CD4-positive, CD25-positive, alpha-beta regulatory T cell (primary cell): ENCODE results near the gene TLR5. TPM values are rescaled to one million over a fixed set of nuclear protein-coding genes. Genes with fewer than 3 reads are reported as not detected.

Experiments used
- ATAC-seq, 2 donors: fragments of 150-1000 bp; cut with Tn5 transposase; one replicate each; pipeline ENCODE4 v1.10.0; 2021; ENCODE audit warnings: low read depth in 2 of 2, moderate number of reproducible peaks in 2 of 2, moderate library complexity in 1 of 2
- DNase-seq, 3 donors: peaks; one replicate each; pipeline versions ENCODE4 v3.0.0 to v3.0.0-alpha.2; 2012 to 2022; ENCODE audit warnings: mixed read lengths in 1 of 3
- H3K27ac ChIP-seq: one replicate; pipeline ENCODE4 v1.7.0; 2013; ENCODE audit warnings: mild to moderate bottlenecking, low read length; ENCODE audit not compliant: insufficient read depth, poor library complexity, severe bottlenecking
- H3K27me3 ChIP-seq: one replicate; pipeline ENCODE4 v1.7.0; 2013; ENCODE audit warnings: low read length; ENCODE audit not compliant: control insufficient read depth, insufficient read depth
- H3K36me3 ChIP-seq: one replicate; pipeline ENCODE4 v1.7.0; 2013; ENCODE audit warnings: mild to moderate bottlenecking, low read length, moderate library complexity; ENCODE audit not compliant: control insufficient read depth, insufficient read depth
- H3K4me1 ChIP-seq: 2 replicates; pipeline ENCODE4 v1.7.0; 2013; ENCODE audit warnings: mild to moderate bottlenecking, low read length; ENCODE audit not compliant: insufficient read depth, control insufficient read depth, poor library complexity, severe bottlenecking
- H3K4me3 ChIP-seq: one replicate; pipeline ENCODE4 v1.7.0; 2013; ENCODE audit warnings: low read depth, mild to moderate bottlenecking, low read length, moderate library complexity
- H3K9me3 ChIP-seq, 2 experiments: 1 replicate in 1 of 2; 2 replicates in 1 of 2; pipeline ENCODE4 v1.7.0; 2013; ENCODE audit warnings: low read length in 2 of 2, mild to moderate bottlenecking in 1 of 2, moderate library complexity in 1 of 2; ENCODE audit not compliant: control insufficient read depth in 2 of 2
- H3K27ac Mint-ChIP-seq, 3 donors: one replicate each; pipeline ENCODE4 v1.8.0; 2020 to 2022; ENCODE audit warnings: mild to moderate bottlenecking in 3 of 3, mixed read lengths in 3 of 3, moderate library complexity in 2 of 3
- H3K27me3 Mint-ChIP-seq: one replicate; pipeline ENCODE4 v1.8.0; 2022; ENCODE audit warnings: mild to moderate bottlenecking, mixed read lengths
- H3K36me3 Mint-ChIP-seq: one replicate; pipeline ENCODE4 v1.8.0; 2020; ENCODE audit warnings: mixed read lengths
- H3K4me1 Mint-ChIP-seq, 4 donors: one replicate each; pipeline ENCODE4 v1.8.0; 2020 to 2022; ENCODE audit warnings: mixed read lengths in 4 of 4, mild to moderate bottlenecking in 1 of 4
- H3K4me3 Mint-ChIP-seq, 4 donors: one replicate each; pipeline ENCODE4 v1.8.0; 2020 to 2022; ENCODE audit warnings: mild to moderate bottlenecking in 4 of 4, mixed read lengths in 4 of 4, moderate library complexity in 3 of 4
- H3K9me3 Mint-ChIP-seq, 7 donors: one replicate each; pipeline ENCODE4 v1.8.0; 2020 to 2022; ENCODE audit warnings: mixed read lengths in 7 of 7, mild to moderate bottlenecking in 3 of 7, moderate library complexity in 2 of 7
- polyA plus RNA-seq, 4 donors: library from polyadenylated mRNA; unstranded; fragments of 300-500 nt; fragmentation: Illumina TruSeq; gene quantifications; one replicate each; pipeline ENCODE4 v1.2.3, GENCODE V29; 2021
- total RNA-seq: library from RNA; stranded (reverse); gene quantifications from one replicate; pipeline ENCODE4 v1.2.3, GENCODE V29; 2022

TLR5 gene
- total and polyA plus RNA-seq, 5 donors from 2014 or later = 0.84 to 9.5 (median 5.0) TPM

DNA sequence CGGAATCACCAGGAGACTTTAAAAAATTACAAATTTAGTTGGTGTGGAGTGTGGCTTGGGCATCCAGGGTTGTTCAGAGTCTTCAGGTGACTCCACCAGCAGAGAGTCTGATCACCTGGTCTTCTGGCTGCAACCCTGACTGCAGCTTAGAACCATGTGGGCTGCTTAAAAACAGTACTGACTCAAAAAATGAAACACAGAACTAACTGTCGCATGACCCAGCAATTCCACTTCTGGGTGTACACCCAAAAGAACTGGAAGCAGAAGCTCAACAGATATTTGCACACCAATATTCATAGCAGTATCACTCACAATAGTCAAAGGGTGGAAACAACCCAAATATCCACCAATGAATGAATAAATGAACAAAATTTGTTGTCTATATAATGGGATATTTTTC, 17.3 kb downstream of the TLR5 start:
- no peaks in the 10 kb centered on the region for H3K9me3 ChIP-seq
- no peak for DNase-seq
- no peak overlapping the region for H3K4me3 ChIP-seq
- H3K4me1 ChIP-seq = peaks cover 14% of the 10 kb centered on the region
- H3K36me3 ChIP-seq = no peaks in the 10 kb centered on the region
- peaks cover 3 to 20% (median 7%) of the 10 kb centered on the region in 4 donors for H3K4me1 Mint-ChIP-seq
- peaks cover 9% of the 10 kb centered on the region for H3K27me3 Mint-ChIP-seq
- H3K36me3 Mint-ChIP-seq = no peaks in the 10 kb centered on the region
- ATAC-seq = no peak
- H3K27ac Mint-ChIP-seq = no peak overlapping the region
- peaks cover 0 to 1% (median 0%) of the 10 kb centered on the region in 7 donors for H3K9me3 Mint-ChIP-seq
- no peak overlapping the region for H3K27ac ChIP-seq
- no peak overlapping the region for H3K4me3 Mint-ChIP-seq
- no peaks in the 10 kb centered on the region for H3K27me3 ChIP-seq

DNA sequence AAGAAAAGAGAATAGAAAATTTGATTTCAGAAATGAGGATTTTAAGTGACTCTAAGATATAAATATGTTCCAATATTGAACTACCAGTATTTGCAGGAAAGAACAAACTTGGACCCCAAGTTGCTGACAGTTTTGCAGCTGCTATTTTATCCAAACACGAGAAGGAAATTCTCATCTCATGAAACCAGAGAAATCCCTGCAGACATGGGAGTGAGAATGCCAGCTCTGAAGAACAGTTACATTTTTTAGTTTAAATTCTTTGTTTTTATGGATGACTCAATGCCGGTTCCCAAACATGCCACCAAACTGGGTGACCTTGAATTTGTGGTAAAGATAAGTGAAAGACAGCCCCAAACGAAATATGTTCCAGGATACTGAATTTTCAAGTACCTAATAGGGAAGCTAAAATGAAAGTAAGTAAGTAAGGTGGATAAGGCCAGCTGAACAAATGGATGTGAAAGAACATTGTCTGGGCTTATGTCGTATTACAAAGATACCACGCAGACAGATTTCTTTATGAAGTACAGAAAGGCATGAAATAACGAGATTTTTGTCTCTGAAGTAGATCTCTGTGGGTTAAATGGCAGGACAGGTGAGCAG, 19.9 kb downstream of the TLR5 start:
- Histone ChIP-seq H3K9me3 (no peaks in the 10 kb centered on the region), H3K27me3 (no peaks in the 10 kb centered on the region), H3K4me1 (peaks cover 5% of the 10 kb centered on the region), H3K27ac (no peak overlapping the region), H3K36me3 (no peaks in the 10 kb centered on the region), H3K4me3 (peak overlapping the region; percentile 48)
- Mint-ChIP-seq H3K36me3 (no peaks in the 10 kb centered on the region), H3K9me3 (no peaks in the 10 kb centered on the region), H3K27me3 (peaks cover 9% of the 10 kb centered on the region), H3K4me1 (peaks cover 3 to 11% (median 6%) of the 10 kb centered on the region in 4 donors), H3K27ac (peak overlapping the region in 1 of 3 donors; percentile 4), H3K4me3 (peak overlapping the region in 2 of 4 donors; percentile 53 to 66)
- ATAC-seq = no peak
- DNase-seq = no peak

DNA sequence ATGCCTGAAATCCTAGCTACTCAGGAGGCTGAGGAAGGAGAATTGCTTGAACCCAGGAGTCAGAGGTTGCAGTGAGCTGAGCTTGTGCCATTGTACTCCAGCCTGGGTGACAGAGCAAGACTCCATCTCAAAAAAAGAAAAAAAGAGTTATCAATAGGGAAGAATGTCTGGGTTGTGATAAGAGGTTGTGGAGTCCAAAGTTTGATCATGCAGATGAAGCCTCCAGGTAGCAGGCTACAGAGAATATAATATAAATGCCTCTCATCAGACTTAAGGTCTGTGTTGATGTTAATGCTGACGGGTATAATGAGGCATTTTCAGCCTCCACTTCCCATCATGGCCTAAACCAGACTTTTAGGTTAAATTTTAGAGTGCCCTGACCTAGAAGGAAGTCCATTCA, 24.6 kb downstream of the TLR5 start:
- H3K36me3 Mint-ChIP-seq = peaks cover 7% of the 10 kb centered on the region
- peaks cover 0 to 2% (median 0%) of the 10 kb centered on the region in 7 donors for H3K9me3 Mint-ChIP-seq
- H3K9me3 ChIP-seq = no peaks in the 10 kb centered on the region
- peaks cover under 1 to 6% (median 2%) of the 10 kb centered on the region in 4 donors for H3K4me1 Mint-ChIP-seq
- ATAC-seq (no peak), DNase-seq (no peak)
- H3K27me3 Mint-ChIP-seq = peaks cover 4% of the 10 kb centered on the region
- peaks cover 3% of the 10 kb centered on the region for H3K4me1 ChIP-seq
- no peak overlapping the region for H3K27ac ChIP-seq
- H3K27ac Mint-ChIP-seq = no peak overlapping the region
- H3K27me3 ChIP-seq = no peaks in the 10 kb centered on the region
- no peak overlapping the region for H3K4me3 Mint-ChIP-seq
- no peak overlapping the region for H3K4me3 ChIP-seq
- no peaks in the 10 kb centered on the region for H3K36me3 ChIP-seq

DNA sequence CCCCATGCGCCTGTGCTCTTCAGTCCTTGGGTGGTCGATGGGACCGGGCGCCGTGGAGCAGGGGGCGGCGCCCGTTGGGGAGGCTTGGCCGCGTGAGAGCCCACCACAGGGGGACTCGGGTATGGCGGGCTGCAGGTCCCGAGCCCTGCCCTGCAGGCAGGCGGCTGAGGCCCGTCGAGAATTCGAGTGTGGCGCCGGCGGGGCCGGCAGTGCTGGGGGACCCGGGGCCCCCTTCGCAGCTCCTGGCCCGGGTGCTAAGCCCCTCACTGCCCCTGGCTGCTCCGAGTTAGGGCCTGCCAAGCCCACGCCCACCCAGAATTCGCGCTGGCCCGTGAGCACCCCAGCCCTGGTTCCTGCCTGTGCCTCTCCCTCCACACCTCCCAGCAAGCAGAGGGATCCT, 26.1 kb downstream of the TLR5 start:
- H3K4me1 Mint-ChIP-seq = peaks cover 0 to 2% (median 0%) of the 10 kb centered on the region in 4 donors
- H3K9me3 ChIP-seq = no peaks in the 10 kb centered on the region
- H3K9me3 Mint-ChIP-seq = peaks cover 0 to 2% (median 0%) of the 10 kb centered on the region in 7 donors
- H3K36me3 Mint-ChIP-seq = peaks cover 15% of the 10 kb centered on the region
- no peak overlapping the region for H3K4me3 ChIP-seq
- no peaks in the 10 kb centered on the region for H3K27me3 Mint-ChIP-seq
- no peaks in the 10 kb centered on the region for H3K27me3 ChIP-seq
- H3K27ac ChIP-seq = no peak overlapping the region
- H3K27ac Mint-ChIP-seq = no peak overlapping the region
- no peaks in the 10 kb centered on the region for H3K4me1 ChIP-seq
- no peak overlapping the region for H3K4me3 Mint-ChIP-seq
- no peak for DNase-seq
- no peak for ATAC-seq
- H3K36me3 ChIP-seq = no peaks in the 10 kb centered on the region

DNA sequence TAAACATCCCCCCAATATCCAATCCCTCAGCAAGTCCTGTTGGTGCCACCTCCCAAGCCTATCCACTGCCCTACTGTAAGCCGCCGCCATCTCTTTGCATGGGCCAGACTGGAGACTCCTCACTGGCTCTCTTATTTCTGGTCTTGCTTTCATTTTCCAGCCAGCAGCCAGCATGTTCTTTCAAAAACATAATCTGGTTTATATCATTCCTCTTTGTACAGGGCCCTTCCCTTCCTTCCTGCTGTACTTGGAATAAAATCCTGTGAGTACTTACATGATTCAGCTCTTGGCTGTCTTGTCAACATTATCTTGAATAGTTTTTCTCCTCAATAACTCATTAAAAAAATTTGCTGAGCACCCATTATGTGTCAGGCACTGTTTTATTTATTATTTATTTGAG, 28.2 kb downstream of the TLR5 start:
- Histone ChIP-seq H3K4me3 (no peak overlapping the region), H3K36me3 (no peaks in the 10 kb centered on the region), H3K27ac (no peak overlapping the region), H3K4me1 (no peaks in the 10 kb centered on the region), H3K9me3 (no peaks in the 10 kb centered on the region), H3K27me3 (no peaks in the 10 kb centered on the region)
- Mint-ChIP-seq H3K4me1 (no peaks in the 10 kb centered on the region), H3K27ac (peak overlapping the region in 2 of 3 donors; percentile 3 to 48), H3K4me3 (no peak overlapping the region), H3K27me3 (no peaks in the 10 kb centered on the region), H3K9me3 (peaks cover 0 to 2% (median 0%) of the 10 kb centered on the region in 7 donors), H3K36me3 (peaks cover 16% of the 10 kb centered on the region)
- DNase-seq = no peak
- ATAC-seq = no peak

DNA sequence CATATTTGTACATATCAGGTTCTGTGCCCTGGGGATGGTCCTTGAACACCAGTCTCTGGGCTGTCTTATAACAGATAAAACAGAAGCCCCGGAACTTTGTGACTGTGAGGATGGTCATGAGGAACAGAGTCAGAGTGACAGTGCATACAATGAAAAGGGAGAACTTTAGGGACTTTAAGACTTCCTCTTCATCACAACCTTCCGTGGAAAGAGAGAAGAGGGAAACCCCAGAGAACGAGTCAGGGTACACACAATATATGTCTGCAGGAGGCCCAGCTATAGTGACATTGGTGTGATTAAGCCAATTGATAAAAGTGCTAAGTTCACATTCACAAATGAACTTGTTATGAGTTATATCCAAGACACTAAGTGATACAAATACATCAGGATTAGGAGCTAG, 32.1 kb downstream of the TLR5 start:
- H3K4me3 ChIP-seq = no peak overlapping the region
- H3K4me3 Mint-ChIP-seq = no peak overlapping the region
- DNase-seq (no peak), ATAC-seq (no peak)
- no peaks in the 10 kb centered on the region for H3K36me3 ChIP-seq
- H3K9me3 Mint-ChIP-seq = peaks cover 0 to 2% (median 0%) of the 10 kb centered on the region in 7 donors
- H3K27me3 ChIP-seq = no peaks in the 10 kb centered on the region
- H3K4me1 Mint-ChIP-seq = peaks cover 0 to 3% (median 0%) of the 10 kb centered on the region in 4 donors
- H3K27me3 Mint-ChIP-seq = peaks cover 11% of the 10 kb centered on the region
- no peaks in the 10 kb centered on the region for H3K9me3 ChIP-seq
- no peaks in the 10 kb centered on the region for H3K4me1 ChIP-seq
- H3K27ac ChIP-seq = no peak overlapping the region
- peaks cover 12% of the 10 kb centered on the region for H3K36me3 Mint-ChIP-seq
- peak overlapping the region in 1 of 3 donors; percentile 63 for H3K27ac Mint-ChIP-seq

DNA sequence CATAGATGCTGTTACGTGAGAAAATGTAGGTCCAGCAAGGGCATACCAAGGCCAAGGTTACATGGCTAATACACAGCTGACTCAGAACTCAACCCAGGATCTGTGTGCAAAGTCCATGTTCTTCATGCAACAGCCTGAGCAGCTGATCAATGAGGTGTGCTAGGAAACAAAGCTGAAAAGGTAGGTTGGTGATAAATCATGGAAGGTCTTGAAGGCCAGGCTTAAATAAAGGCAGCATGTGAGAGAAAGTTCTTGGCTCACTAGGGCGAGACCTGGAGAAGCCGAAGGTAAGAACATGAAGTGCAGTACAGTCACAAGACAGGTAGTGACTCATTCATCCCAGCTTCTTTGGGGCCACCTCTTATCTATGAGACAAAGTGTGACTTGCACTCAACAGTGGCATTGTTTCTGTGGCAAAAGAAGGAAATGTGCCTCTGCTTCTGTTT, 33.4 kb downstream of the TLR5 start:
- Mint-ChIP-seq H3K4me1 (peaks cover 0 to 3% (median 0%) of the 10 kb centered on the region in 4 donors), H3K36me3 (peaks cover 11% of the 10 kb centered on the region), H3K27me3 (peaks cover 13% of the 10 kb centered on the region), H3K4me3 (no peak overlapping the region), H3K9me3 (no peaks in the 10 kb centered on the region), H3K27ac (peak overlapping the region in 1 of 3 donors; percentile 39)
- no peaks in the 10 kb centered on the region for H3K27me3 ChIP-seq
- H3K4me3 ChIP-seq = no peak overlapping the region
- ATAC-seq (no peak), DNase-seq (peak in 1 of 3 donors; percentile 12)
- no peaks in the 10 kb centered on the region for H3K9me3 ChIP-seq
- H3K36me3 ChIP-seq = no peaks in the 10 kb centered on the region
- no peaks in the 10 kb centered on the region for H3K4me1 ChIP-seq
- H3K27ac ChIP-seq = no peak overlapping the region

DNA sequence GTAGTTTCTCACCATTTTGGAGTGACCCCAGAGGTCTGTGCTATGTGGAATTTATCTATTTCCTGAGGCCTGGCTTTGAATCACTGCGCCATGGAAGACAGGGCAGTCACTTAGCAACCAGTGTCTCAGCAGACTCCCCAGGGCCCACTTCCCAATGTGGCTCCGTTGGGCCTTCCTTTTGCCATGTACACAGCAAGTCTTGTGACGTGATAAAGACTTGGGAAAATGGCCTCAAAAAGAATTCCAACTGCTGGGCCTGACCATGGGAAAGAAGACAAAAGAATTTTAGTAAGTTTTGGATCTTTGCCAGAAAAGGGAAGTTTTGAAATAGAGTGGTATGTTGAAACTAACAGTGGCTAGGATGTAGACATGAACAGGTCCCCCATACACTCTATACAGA, 36.2 kb downstream of the TLR5 start:
- H3K36me3 ChIP-seq = no peaks in the 10 kb centered on the region
- H3K4me1 Mint-ChIP-seq = peaks cover 0 to 3% (median 0%) of the 10 kb centered on the region in 4 donors

More for the DNA sequence above, 36.2 kb downstream of the TLR5 start:
- Mint-ChIP-seq H3K4me3 (no peak overlapping the region), H3K36me3 (no peaks in the 10 kb centered on the region), H3K27me3 (peaks cover 18% of the 10 kb centered on the region), H3K9me3 (peaks cover 0 to 6% (median 0%) of the 10 kb centered on the region in 7 donors), H3K27ac (no peak overlapping the region)
- no peak overlapping the region for H3K27ac ChIP-seq
- no peaks in the 10 kb centered on the region for H3K27me3 ChIP-seq
- DNase-seq (no peak), ATAC-seq (no peak)
- no peak overlapping the region for H3K4me3 ChIP-seq
- no peaks in the 10 kb centered on the region for H3K9me3 ChIP-seq
- H3K4me1 ChIP-seq = no peaks in the 10 kb centered on the region
